GM18520 (cell line): ENCODE data around the gene BCAN.
"Not testable (repeated sequence)": the region's sequence is repeated elsewhere in the genome, so short reads cannot be mapped to it uniquely, and the experiment has no call there.

Experiments
- ATAC-seq: cut with Tn5 transposase; IDR thresholded peaks from one replicate; pipeline ENCODE4 v1.9.1; 2021; ENCODE audit not compliant: unreplicated experiment

Gene BCAN

GRCh38 chr1:156641761-156642264 lies at the start of gene BCAN:
Gene BCAN (plus strand): TSS chr1:156642117. CDS start chr1:156646055, 3,938 bp downstream.
- no peak for ATAC-seq

GRCh38 chr1:156592158-156592909 lies 49.6 kb upstream of the BCAN start:
- ATAC-seq = no peak

- ATAC-seq = no peak
These were observed 48.8 kb upstream of the BCAN start for GRCh38 chr1:156592910-156593660.

GRCh38 chr1:156593661-156593989 lies 48.3 kb upstream of the BCAN start:
- no peak for ATAC-seq

GRCh38 chr1:156594190-156594589 lies 47.7 kb upstream of the BCAN start:
- no peak for ATAC-seq

- no peak for ATAC-seq
These were observed 46.9 kb upstream of the BCAN start for GRCh38 chr1:156595016-156595415.

GRCh38 chr1:156596426-156596825 lies 45.5 kb upstream of the BCAN start:
- no peak for ATAC-seq

GRCh38 chr1:156598125-156598524 lies 43.8 kb upstream of the BCAN start:
- ATAC-seq = no peak

- ATAC-seq = no peak
These were observed 43.0 kb upstream of the BCAN start for GRCh38 chr1:156598731-156599432.

GRCh38 chr1:156599811-156600210 lies 42.1 kb upstream of the BCAN start:
- no peak for ATAC-seq

GRCh38 chr1:156600733-156601121 lies 41.2 kb upstream of the BCAN start:
- ATAC-seq = no peak

GRCh38 chr1:156601122-156601830 lies 40.6 kb upstream of the BCAN start, which contains the start of gene GPATCH4:
Gene GPATCH4 (minus strand): TSS chr1:156601479.
- no peak for ATAC-seq

GRCh38 chr1:156601892-156602291 lies 40.0 kb upstream of the BCAN start:
- ATAC-seq = no peak

- no peak for ATAC-seq
These were observed 39.3 kb upstream of the BCAN start for GRCh38 chr1:156602557-156602993.

GRCh38 chr1:156607344-156607743 lies 34.6 kb upstream of the BCAN start:
- not testable (repeated sequence) for ATAC-seq

- ATAC-seq = no peak
These were observed 33.8 kb upstream of the BCAN start for GRCh38 chr1:156608036-156608674.

GRCh38 chr1:156608981-156609380 lies 32.9 kb upstream of the BCAN start:
- no peak for ATAC-seq

- ATAC-seq = not testable (repeated sequence)
These were observed 31.8 kb upstream of the BCAN start for GRCh38 chr1:156610072-156610471.

GRCh38 chr1:156612666-156613065 lies 29.3 kb upstream of the BCAN start:
- ATAC-seq = no peak

GRCh38 chr1:156615946-156616345 lies 26.0 kb upstream of the BCAN start:
- no peak for ATAC-seq
